HG03196 (cell line): ENCODE data around the gene FBXO28.

Experiments
- ATAC-seq: cut with Tn5 transposase; IDR thresholded peaks from one replicate; pipeline ENCODE4 v1.9.1; 2021; ENCODE audit not compliant: unreplicated experiment

Gene FBXO28

DNA sequence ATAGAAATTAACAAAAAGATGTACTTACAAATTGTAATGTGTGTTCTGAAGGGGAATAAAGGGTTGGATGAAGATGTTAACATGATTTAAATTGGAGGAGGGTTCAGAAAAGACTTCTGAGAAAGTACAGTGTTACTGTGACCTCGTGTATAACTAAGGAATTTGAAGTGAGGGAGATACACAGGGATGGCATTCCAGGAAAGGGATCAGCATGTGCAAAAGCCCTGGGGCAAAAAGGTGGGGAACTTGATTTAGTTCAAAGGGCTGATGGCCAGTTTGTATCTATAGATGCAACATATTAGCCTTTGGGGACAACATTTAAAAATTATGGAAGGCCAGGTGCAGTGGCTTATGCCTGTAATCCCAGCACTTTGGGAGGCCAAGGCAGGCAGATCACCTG, 35.8 kb downstream of the FBXO28 start:
- ATAC-seq: no peak

DNA sequence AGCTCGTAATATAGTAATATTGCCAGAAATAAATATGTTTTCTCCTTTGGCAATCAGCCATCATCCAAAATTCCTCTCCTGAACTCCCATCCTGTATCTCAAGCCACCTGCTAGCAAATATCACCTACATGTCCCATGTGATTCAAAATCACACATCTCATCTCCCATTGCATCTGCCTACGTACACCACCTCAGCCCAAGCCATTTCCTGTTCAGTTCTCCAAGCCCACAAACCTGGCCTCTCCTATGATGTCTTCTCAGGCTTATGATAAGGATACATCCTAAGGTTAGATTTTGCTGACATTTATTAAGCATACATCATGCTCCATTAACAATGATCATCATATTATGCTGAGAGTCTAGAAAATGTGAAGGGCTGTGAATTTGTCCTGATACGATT, 37.2 kb downstream of the FBXO28 start:
- ATAC-seq: no peak

DNA sequence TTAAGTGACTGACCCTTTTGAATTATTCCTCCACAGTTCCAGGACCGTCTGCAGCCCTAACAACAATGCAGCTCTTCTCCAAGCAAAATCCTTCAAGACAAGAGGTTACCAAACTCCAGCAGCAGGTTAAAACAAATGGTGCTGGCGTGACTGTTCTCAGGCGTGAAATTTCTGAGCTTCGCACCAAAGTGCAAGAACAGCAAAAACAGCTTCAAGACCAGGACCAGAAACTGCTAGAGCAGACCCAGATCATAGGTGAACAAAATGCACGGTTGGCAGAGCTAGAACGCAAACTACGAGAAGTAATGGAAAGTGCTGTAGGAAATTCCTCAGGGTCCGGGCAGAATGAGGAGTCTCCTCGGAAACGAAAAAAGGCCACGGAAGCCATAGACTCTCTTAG, 43.4 kb downstream of the FBXO28 start:
- ATAC-seq: no peak

DNA sequence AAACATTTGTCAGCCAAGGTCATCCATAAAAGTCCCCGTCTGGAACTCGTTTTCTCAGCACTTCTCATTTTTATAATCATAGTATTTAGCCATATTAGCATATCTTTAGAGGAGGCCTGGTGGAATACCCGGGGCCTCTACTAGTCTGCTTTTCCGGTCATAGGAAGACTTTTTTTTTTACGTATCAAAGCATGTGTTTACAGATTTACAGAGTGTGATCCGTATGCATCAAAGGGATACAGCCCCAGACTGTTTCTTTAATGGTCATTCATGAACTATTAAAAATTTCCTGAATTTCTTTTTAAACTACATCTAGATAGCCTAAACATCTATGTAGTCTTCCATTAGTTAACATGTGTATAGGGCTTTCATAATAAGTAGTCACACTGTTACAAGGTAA, 45.6 kb downstream of the FBXO28 start:
- no peak for ATAC-seq

DNA sequence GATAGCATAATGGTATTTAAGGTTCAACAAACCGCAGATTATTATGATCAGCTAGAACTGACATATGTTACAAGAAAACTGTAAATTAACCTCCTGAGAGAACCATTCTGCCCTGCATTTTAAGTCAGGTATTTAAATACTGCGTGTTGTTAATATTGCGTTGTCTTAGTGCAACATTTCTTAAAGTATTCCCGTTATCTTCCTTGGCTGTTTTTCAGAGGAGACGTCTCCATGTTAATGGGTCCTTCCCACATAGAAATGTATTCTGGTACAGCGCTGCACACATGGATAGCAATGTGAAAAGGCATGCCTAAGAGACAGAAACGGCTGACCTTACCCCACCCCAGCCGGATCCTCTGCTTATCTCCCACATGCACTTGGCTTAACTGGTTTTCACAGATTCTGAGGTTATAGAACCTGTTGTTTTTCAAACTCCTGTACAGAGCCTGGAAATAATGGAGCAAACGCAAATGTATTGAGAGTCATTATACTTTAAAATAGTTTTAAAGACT, 46.3 kb downstream of the FBXO28 start:
- ATAC-seq: no peak

DNA sequence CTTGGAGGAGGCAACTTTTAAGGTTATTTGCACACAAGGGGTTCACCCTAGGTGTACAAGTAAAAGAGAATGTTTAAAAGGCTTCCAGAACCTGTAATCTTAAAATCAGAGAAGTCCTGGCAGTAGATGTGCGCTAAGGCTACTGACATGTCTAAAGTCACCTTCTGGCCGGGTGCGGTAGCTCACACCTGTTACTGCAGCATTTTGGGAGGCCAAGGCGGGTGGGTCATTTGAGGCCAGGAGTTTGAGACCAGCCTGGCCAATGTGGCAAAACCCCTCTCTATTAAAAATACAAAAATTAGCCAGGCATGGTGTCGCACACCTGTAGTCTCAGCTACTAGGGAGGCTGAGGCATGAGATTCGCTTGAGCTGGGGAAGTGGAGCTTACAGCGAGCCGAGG, 48.9 kb downstream of the FBXO28 start:
- ATAC-seq: no peak

DNA sequence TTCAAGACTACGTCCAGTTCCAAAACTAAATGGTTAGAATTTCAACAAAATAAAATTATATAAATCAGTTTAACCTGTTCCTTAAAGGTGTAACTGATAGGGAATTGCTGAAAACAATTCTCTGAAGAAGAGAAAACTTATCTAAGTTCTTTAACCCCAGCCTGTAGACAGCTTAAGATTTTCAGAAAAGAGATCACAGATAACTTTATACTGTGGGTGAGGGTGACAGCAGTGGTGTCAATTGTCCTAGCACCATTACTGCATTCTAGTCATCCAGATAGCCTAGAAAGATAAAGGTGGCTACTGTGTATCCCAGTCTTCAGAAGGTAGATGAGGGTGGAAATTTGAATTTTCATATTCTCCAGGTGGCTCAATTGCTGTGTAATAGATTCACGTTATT, 49.4 kb downstream of the FBXO28 start:
- ATAC-seq: no peak

DNA sequence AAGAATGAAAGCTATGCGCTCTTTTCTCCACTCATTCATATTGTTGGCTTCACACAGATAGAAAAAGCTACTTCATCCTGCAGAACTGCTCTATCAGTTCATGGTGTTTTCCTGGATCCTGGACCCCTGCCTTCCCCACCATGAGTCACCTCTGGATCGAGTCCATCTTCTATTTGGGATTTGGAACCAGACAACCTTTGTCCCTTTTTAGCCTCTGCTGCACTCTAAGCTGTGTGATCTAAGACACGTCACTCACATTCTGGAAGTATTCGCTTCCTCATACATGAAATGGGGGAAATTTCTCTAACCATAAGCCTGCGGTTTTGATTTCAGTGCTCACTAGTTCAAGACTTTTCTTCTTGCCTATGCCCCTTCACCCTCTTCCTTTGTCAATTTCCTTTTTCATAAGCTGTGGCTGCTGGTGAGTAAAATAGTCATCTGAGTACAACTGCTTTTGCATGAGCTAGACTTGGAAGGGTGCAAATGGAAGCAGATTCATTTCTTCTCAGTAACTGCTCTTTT, 55.0 kb downstream of the FBXO28 start:
- peak; percentile 95 for ATAC-seq

DNA sequence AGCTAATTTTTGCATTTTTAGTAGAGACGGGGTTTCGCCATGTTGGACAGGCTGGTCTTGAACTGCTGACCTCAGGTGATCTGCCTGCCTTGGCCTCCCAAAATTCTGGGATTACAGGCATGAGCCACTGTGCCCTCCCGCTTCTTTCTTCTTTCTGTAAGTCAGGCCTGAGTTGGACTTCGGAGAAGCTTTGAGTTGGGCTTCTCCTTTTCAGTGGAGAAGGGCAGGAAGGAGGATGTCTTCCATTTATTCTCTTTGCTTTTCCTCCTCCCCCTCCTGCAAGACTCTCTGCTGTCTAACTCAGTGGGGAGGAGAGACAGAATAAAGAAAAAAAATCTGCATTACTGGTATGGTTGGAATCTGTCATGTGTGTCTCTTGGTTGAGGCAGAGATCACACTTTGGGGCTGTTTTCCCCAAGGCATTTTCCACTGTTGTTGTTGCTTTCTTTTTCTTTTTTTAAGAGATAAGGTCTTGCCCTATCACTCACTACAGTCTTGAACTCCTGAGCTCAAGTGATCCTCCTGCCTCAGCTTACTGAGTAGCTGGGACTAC, 55.9 kb downstream of the FBXO28 start:
- no peak for ATAC-seq

DNA sequence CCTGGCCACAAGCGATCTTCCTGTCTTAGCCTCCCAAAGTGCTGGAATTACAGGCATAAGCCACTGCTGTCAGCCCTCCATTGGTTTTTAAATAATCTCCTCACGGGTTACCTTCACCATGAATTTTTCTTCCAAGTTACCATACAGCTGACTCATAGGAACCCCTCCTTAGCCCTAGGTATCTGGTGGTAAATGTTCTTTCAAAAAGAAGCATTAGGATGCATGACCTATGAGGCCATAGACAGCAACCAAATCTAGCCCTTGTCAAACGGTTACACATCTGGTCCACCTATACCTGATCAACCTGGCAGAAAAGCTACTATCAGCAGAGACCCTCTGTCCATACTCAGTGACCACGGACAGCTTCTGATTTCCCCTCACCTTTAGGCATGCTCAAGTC, 56.4 kb downstream of the FBXO28 start:
- no peak for ATAC-seq

DNA sequence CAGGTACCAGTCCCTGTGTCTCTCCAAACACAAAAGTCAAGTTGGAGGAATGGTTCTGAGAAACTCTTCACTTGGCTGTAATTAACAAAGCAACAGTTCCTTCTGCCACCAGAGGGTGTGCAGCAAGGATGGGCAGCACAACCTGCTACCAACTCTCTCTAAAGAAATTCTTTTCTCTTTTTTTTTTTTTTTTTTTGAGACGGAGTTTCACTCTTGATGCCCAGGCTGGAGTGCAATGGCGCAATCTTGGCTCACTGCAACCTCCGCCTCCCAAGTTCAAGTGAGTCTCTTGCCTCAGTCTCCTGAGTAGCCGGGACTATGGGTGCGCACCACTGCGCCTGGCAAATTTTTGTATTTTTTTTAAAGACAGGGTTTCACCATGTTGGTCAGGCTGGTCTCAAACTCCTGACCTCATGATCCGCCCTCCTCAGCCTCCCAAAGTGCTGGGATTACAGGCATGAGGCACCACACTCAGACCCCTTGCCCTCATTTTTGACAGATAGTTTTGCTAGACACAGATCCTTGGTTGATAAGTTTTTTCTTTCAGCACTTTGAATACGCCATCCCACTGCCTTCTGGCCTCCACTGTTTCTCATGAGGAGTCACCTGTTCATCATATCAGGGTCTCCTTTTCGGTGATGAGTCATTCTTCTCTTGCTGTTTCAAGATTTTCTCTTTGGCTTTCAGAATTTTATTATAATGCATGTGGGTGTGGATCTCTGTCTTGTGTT, 57.0 kb downstream of the FBXO28 start:
- no peak for ATAC-seq

DNA sequence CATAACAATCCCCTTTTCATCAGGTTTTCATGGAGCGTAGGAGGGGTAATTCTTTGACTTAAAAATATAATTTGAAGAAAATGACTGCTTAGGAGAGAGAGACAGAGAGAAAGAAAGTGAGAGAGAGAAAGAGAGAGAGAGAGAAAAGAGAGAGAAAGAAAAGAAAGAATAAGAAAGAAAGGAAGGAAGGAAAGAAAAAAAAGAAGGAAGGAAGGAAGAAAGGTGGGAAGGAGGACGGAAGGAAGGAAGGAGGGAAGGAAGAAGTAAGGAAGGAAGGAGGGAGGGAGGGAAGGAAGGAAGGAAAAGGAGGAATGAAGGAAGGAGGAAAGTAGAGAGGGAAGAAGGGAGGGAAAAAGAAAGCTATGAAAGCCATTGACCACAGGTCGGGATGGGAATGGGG, 58.3 kb downstream of the FBXO28 start:
- ATAC-seq: no peak

DNA sequence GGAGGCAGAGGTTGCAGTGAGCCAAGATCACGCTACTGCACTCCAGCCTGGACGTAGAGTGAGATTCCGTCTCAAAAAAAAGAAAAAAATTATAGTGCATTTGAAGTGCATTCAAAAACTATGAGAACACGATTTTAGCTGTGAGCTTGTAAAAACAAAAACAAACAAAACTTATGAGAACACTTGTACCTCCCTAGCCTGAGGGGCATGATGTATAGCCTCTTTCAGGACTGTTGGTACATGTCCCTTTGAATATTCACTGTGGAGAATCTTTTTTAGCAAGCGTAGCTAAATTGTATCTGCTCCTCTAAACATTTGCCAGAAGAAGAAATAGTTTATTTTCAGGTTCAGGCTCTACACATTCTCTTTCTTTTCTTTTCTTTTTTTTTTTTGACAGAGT, 59.6 kb downstream of the FBXO28 start:
- ATAC-seq: no peak

DNA sequence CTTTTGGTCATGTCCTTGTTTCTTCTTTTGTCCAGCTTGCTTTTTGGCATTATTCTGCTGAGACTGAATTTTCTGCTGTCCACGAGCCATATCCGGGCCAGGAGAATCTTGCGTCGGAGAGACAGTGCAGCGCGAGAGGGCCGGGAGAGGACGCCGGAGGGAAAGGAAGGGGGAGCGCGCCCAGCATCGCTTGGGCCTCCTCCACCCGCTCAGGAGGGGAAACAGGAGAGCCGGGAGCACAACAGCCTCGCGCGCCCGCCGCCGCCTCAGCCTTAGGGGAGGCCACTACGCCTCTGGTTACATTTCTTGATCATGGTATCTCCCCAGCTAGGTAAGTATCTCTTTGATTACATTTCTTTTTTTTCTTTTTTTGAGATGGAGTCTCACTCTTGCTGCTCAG, 61.7 kb downstream of the FBXO28 start:
- ATAC-seq: no peak

DNA sequence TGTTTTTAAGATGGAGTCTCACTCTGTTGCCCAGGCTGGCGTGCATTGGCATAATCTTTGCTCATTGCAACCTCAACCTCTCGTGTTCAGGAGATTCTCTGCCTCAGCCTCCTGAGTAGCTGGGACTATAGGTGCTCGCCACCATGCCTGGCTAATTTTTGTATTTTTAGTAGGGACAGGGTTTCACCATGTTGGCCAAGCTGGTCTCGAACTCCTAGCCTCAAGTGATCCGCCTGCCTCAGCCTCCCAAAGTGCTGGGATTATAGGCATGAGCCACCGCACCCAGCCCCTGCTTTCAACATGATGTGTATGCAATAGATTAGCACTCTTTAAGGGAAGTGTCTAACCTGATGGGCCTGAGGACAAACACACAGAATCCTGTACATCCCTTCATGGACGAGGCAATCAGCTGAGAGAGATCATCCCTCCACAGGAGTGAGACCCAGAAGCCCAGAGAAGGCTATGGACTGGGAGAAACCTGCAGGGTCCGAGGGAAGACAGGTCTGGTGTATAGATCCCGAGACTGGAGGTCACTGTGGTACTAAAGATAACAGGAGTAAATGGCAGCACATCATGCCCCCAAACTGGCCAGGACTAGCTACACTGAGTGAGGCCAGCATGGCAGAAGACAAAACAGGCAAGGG, 63.6 kb downstream of the FBXO28 start:
- no peak for ATAC-seq

DNA sequence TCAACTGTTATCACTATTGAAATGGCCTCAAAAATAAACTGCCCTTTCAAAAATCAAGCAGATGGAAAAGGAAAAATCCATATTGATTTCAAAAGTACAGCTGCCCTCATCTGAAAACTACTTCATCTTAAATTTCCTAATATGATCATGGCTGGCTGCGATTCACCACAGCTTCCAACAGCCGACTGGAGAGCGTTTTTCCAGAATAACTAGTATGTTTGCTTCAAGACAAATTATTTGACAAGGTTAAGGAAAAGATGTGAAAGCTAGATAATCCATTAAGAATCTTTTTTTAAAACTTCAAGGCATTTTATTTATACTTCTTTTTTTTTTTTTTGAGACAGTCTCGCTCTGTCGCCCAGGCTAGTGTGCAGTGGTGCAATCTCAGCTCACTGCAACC, 65.0 kb downstream of the FBXO28 start:
- ATAC-seq: no peak

DNA sequence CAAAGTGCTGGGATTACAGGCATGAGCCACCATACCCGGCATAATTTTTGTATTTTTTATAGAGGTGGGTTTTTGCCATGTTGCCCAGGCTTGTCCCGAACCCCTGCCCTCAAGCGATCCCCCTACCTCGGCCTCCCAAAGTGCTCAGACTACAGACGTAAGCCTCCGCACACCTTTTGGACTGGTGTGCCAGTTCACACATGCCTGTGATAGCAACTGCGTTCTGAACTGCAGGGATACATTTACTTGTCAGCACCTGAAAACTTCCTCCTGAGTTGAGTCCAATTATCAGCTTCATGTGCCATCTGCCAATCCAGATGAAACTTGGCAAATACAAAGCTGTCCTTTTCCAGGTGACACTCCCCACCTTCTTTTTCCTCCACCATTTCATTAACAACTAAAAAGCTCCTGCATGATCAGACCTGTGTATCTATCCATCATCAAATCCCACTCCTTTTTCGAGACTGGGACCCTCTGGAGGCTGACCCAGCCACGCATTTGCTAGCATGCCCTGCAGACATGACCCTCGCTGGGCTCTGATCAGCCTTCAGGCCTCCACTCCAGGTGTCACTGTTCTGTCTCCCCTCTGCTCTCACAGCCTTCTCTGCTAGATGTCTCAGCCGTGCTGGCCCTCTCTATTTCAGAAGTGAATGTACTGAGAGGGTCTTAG, 67.0 kb downstream of the FBXO28 start:
- ATAC-seq: no peak

DNA sequence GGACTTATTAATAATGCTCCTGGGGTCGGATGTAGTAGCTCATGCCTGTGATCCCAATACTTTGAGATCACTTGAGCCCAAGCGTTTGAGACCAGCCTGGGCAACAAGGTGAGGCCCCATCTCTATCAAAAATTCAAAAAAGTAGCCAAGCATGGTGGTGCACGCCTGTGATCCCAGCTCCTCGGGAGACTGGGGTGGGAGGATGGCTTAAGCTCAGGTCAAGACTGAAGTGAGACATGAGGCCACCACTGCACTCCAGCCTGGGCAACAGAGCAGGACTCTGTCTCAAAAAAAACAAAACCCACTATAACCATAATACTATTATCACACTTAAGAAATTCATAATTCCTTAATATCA, 67.5 kb downstream of the FBXO28 start:
- no peak for ATAC-seq

DNA sequence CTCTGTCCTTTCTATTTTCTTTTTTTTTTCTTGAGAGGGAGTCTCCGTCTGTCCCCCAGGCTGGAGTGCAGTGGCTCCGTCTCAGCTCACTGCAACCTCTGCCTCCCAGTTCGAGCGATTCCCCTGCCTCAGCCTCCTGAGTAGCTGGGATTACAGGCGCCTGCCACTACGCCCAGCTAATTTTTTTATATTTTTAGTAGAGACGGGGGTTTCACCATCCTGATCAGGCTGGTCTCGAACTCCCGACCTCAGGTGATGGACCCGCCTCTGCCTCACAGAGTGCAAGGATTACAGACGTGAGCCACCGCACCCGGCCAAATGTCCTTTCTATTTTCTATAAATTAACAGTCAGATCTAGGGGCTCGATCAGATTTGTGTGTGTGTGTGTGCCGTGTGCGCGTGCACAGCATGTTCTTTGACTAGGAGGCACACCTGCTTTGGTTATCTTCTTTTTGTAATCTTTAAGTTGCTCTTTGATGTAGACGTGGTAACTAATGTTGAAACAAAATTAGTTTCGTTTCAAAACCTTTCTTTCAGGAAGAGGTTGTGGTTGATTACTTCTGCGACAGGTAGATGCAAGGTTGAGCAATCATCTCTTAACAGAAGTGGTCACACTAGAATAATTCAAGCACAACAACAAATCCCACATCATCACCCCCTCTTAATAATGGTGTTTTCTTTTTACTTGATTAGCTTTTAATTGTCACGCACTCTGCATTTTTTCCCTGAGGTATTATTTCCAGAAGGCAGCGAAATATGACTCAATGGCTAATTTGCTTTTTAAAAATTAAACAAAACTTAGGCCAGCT, 68.3 kb downstream of the FBXO28 start:
- ATAC-seq: peak; percentile 48

DNA sequence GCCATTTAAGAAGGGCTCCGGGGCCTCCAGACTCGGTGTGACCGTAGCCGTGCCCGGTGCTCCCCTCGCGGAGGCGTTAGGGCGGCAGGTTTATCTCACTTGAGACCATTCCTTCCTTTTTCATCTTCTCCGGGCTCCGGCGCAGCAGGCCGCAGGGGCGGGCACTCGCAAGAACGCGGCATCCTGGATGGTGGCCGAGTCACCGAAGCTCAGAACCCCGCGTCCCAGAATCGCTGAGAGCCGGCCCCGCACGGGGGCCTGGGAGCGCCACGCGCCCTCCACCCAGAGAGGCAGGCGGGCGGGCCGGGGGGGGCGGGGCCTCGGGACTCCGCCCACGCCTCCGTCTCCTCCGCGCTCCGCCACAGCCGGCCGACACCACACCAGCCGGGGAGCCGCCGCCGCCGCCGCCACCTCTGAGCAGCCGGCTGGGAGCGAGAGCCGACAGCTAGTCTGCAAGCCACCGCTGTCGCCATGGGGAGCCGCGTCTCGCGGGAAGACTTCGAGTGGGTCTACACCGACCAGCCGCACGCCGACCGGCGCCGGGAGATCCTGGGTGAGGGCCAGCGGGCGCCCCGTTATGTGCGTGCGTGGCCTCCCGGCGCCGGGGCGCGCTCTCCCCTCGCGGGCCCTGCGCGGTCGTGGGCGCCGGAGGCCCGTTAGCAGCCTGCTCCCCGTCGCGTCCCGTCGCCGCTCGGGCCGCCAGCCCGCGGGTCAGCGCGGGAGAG, 69.1 kb downstream of the FBXO28 start, which contains the start of gene DEGS1:
Gene DEGS1, plus strand, starts transcription at position 375 of the 725 bp plus-strand sequence. Its CDS starts 97 bp downstream, at position 472.
- peak; percentile 63 for ATAC-seq
